Endodermal cell (in vitro differentiated cells): ENCODE results near the gene ROPN1L. TPM values are rescaled to one million over a fixed set of nuclear protein-coding genes. Genes with fewer than 3 reads are reported as not detected.

Experiments
- DNase-seq: peaks from one replicate; pipeline ENCODE4 v3.0.0-alpha.2; 2017
- H3K27ac ChIP-seq: 2 replicates; pipeline ENCODE4 v1.5.1; 2013; ENCODE audit warnings: mild to moderate bottlenecking, low read depth, low read length, moderate library complexity
- H3K27me3 ChIP-seq: 2 replicates; pipeline ENCODE4 v1.6.1; 2013; ENCODE audit warnings: mild to moderate bottlenecking, low read length, moderate library complexity; ENCODE audit not compliant: insufficient read depth, control insufficient read depth, poor library complexity, severe bottlenecking
- H3K36me3 ChIP-seq: 2 replicates; pipeline ENCODE4 v1.7.0; 2013; ENCODE audit warnings: mild to moderate bottlenecking, low read length, moderate library complexity; ENCODE audit not compliant: control insufficient read depth, insufficient read depth
- H3K4me1 ChIP-seq: one replicate; pipeline ENCODE4 v1.7.0; 2013; ENCODE audit warnings: low read length; ENCODE audit not compliant: control insufficient read depth, insufficient read depth
- H3K4me3 ChIP-seq: 2 replicates; pipeline ENCODE4 v1.5.1; 2013; ENCODE audit warnings: mild to moderate bottlenecking, low read length, moderate library complexity
- H3K9ac ChIP-seq: 2 replicates; pipeline ENCODE4 v1.6.1; 2013; ENCODE audit warnings: mild to moderate bottlenecking, low read length, moderate library complexity; ENCODE audit not compliant: poor library complexity, severe bottlenecking; ENCODE audit errors: extremely low read depth
- H3K9me3 ChIP-seq: 2 replicates; pipeline ENCODE4 v1.6.1; 2013; ENCODE audit warnings: mild to moderate bottlenecking, low read length, moderate library complexity; ENCODE audit not compliant: control insufficient read depth
- H3K27ac Mint-ChIP-seq: 2 replicates; pipeline ENCODE4 v1.8.0; 2020; ENCODE audit warnings: mixed read lengths
- H3K27me3 Mint-ChIP-seq: 2 replicates; pipeline ENCODE4 v1.8.0; 2021; ENCODE audit warnings: mild to moderate bottlenecking, mixed read lengths; ENCODE audit not compliant: insufficient read depth
- H3K36me3 Mint-ChIP-seq: 2 replicates; pipeline ENCODE4 v1.8.0; 2020; ENCODE audit warnings: low read depth, mixed read lengths
- H3K4me1 Mint-ChIP-seq: 2 replicates; pipeline ENCODE4 v1.8.0; 2020; ENCODE audit warnings: mixed read lengths
- H3K4me3 Mint-ChIP-seq: 2 replicates; pipeline ENCODE4 v1.8.0; 2020; ENCODE audit warnings: mild to moderate bottlenecking, moderate library complexity, mixed read lengths
- H3K9me3 Mint-ChIP-seq: 2 replicates; pipeline ENCODE4 v1.8.0; 2020; ENCODE audit warnings: mild to moderate bottlenecking, mixed read lengths
- WGBS, 2 experiments: methylation state at CpG; one replicate each; pipeline versions ENCODE4 v1.1.5 to v1.1.7; 2013; ENCODE audit warnings: missing lambda C conversion rate in 2 of 2, mixed read lengths in 1 of 2; ENCODE audit not compliant: insufficient coverage in 1 of 2, insufficient read length in 1 of 2; 5-methylcytosine and 5-hydroxymethylcytosine counted together
- total RNA-seq, 2 donors: library from RNA; stranded (reverse); fragmentation: NEBNext Ultra II Directional in 1 of 2; extraction: Animal tissue kit (Norgen Biotek cat#: 25700) in 1 of 2; gene quantifications; 2 replicates in 1 of 2; 3 replicates in 1 of 2; pipeline ENCODE4 v1.2.1, GENCODE V29; 2021
- TF ChIP-seq, protein P1 (sequence below): fragments of 200-600 bp; sonication (generic); conservative IDR thresholded peaks from 2 replicates; pipeline ENCODE4 v1.5.0; 2021; ENCODE audit warnings: antibody characterized with exemption, mild to moderate bottlenecking

Gene ROPN1L
- total RNA-seq, 2 donors from 2014 or later: 0.70 TPM; not detected in 1

GRCh38 chr5:10423022-10423421 lies 18.7 kb upstream of the ROPN1L start:
- Mint-ChIP-seq H3K4me3 (no peak overlapping the region), H3K36me3 (peaks cover 73% of the 10 kb centered on the region), H3K4me1 (peaks cover 15% of the 10 kb centered on the region), H3K9me3 (no peaks in the 10 kb centered on the region), H3K27me3 (no peaks in the 10 kb centered on the region), H3K27ac (peak overlapping the region; percentile 44)
- no peak overlapping the region for H3K27ac ChIP-seq
- H3K27me3 ChIP-seq: no peaks in the 10 kb centered on the region
- no peaks in the 10 kb centered on the region for H3K9me3 ChIP-seq
- WGBS, 2 experiments: 86 to 100% methylated on average over 1 to 2 of the region's 2 CpGs
- peaks cover 3% of the 10 kb centered on the region for H3K4me1 ChIP-seq
- TF ChIP-seq, protein P1, sequence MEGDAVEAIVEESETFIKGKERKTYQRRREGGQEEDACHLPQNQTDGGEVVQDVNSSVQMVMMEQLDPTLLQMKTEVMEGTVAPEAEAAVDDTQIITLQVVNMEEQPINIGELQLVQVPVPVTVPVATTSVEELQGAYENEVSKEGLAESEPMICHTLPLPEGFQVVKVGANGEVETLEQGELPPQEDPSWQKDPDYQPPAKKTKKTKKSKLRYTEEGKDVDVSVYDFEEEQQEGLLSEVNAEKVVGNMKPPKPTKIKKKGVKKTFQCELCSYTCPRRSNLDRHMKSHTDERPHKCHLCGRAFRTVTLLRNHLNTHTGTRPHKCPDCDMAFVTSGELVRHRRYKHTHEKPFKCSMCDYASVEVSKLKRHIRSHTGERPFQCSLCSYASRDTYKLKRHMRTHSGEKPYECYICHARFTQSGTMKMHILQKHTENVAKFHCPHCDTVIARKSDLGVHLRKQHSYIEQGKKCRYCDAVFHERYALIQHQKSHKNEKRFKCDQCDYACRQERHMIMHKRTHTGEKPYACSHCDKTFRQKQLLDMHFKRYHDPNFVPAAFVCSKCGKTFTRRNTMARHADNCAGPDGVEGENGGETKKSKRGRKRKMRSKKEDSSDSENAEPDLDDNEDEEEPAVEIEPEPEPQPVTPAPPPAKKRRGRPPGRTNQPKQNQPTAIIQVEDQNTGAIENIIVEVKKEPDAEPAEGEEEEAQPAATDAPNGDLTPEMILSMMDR: no peak
- no peak overlapping the region for H3K9ac ChIP-seq
- no peak for DNase-seq
- H3K4me3 ChIP-seq: no peak overlapping the region
- peaks cover 87% of the 10 kb centered on the region for H3K36me3 ChIP-seq

DNA sequence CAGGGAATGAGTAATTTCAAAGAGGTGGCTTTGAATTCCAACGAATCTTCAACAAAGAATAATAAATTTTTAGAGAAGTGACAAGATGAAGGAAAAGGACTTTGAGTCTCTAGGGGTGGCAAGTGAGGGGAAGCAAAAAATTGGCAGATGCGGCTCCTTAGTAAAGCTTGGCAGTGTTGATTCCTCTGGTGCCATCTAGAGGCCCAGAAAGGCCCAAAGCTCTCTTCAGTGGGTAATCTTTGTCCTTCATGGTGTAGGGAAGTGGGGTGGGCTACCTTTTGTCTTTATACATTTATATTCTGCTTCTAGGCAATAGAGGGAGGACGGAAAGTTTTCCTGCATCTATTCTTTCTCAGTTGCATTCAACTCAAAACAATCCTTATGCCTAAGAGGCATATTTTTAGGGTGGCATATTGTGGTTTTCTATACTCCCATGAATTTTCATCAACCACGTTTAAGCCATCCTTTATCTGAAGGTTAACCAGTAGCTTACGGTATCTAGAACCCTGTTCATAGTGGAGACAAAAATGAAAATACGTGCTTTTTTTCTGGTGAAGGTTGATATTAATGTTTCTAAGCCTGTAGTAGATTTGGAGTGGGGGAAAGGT lies 17.5 kb upstream of the ROPN1L start:
- Mint-ChIP-seq H3K4me3 (no peak overlapping the region), H3K36me3 (peaks cover 66% of the 10 kb centered on the region), H3K4me1 (peaks cover 15% of the 10 kb centered on the region), H3K27me3 (no peaks in the 10 kb centered on the region), H3K9me3 (no peaks in the 10 kb centered on the region), H3K27ac (no peak overlapping the region)
- TF ChIP-seq, protein P1: peak; percentile 76
- DNase-seq: peak; percentile 75
- Histone ChIP-seq H3K27me3 (no peaks in the 10 kb centered on the region), H3K27ac (no peak overlapping the region), H3K9me3 (no peaks in the 10 kb centered on the region), H3K9ac (no peak overlapping the region), H3K36me3 (peaks cover 85% of the 10 kb centered on the region), H3K4me3 (no peak overlapping the region), H3K4me1 (peaks cover 3% of the 10 kb centered on the region)
- 83 to 96% methylated on average over 4 to 6 of the region's 6 CpGs for WGBS, 2 experiments

DNA sequence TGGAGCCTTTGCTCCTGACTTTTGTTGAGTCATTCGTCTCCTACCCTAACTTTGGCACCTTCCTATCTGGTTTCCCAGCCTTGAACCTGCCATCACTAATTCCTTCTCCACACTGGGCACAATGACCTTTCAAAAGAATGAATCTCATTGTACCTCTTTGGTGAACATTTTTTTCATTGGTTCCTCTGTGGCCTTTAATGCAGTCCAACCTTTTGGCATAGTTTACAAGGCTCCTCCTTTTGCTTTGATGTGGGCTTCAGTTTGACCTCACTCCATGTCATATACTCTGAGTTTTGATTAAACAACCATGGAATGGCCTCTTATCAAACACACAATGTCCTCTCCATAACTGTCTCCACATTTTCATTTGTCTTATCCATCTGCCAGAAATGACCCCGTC lies 14.5 kb upstream of the ROPN1L start:
- H3K4me1 ChIP-seq: no peaks in the 10 kb centered on the region
- H3K36me3 ChIP-seq: peaks cover 83% of the 10 kb centered on the region
- Mint-ChIP-seq H3K4me3 (no peak overlapping the region), H3K4me1 (peaks cover 6% of the 10 kb centered on the region), H3K36me3 (peaks cover 61% of the 10 kb centered on the region), H3K27me3 (no peaks in the 10 kb centered on the region), H3K9me3 (no peaks in the 10 kb centered on the region), H3K27ac (peak overlapping the region; percentile 1)
- no peaks in the 10 kb centered on the region for H3K9me3 ChIP-seq
- no peak for DNase-seq
- H3K9ac ChIP-seq: no peak overlapping the region
- H3K27me3 ChIP-seq: no peaks in the 10 kb centered on the region
- TF ChIP-seq, protein P1: no peak
- no peak overlapping the region for H3K27ac ChIP-seq
- no peak overlapping the region for H3K4me3 ChIP-seq
- 89 to 90% methylated on average over 1 to 2 of the region's 2 CpGs for WGBS, 2 experiments
